Right atrium auricular region (tissue), 2 donors: Measurements from ENCODE around the gene RHOBTB1. TPM values are rescaled to one million over a fixed set of nuclear protein-coding genes. Genes with fewer than 3 reads are reported as not detected.

Source experiments
- DNase-seq: peaks from one replicate; pipeline ENCODE4 v3.0.0-alpha.2; 2019; ENCODE audit warnings: low spot score
- H3K27ac ChIP-seq, 2 donors: fragments of 200-600 bp; sonication (generic); 1 replicate in 1 of 2; 2 replicates in 1 of 2; pipeline ENCODE4 v1.5.1; 2016 to 2019
- H3K27me3 ChIP-seq, 2 donors: fragments of 200-600 bp; sonication (generic); one replicate each; pipeline versions ENCODE4 v1.5.1 to v1.6.0; 2017 to 2019
- H3K36me3 ChIP-seq: fragments of 200-600 bp; sonication (generic); one replicate; pipeline ENCODE4 v1.5.1; 2016
- H3K4me1 ChIP-seq, 2 donors: fragments of 200-600 bp; sonication (generic); one replicate each; pipeline versions ENCODE4 v1.5.1 to v1.6.0; 2017 to 2019
- H3K4me3 ChIP-seq, 2 donors: fragments of 200-600 bp; sonication (generic); 1 replicate in 1 of 2; 2 replicates in 1 of 2; pipeline ENCODE4 v1.5.1; 2017 to 2019; ENCODE audit warnings: mild to moderate bottlenecking in 1 of 2, moderate library complexity in 1 of 2
- H3K9me3 ChIP-seq, 2 donors: fragments of 200-600 bp; sonication (generic); one replicate each; pipeline ENCODE4 v1.5.1; 2019
- total RNA-seq, 2 donors: library from RNA; depleted of rRNA; stranded (reverse); fragments of >200 nt; gene quantifications; one replicate each; pipeline ENCODE4 v1.1.0, GENCODE V29; 2016
- TF ChIP-seq, protein P1 (sequence below), 2 donors: fragments of 200-600 bp; sonication (generic); IDR thresholded peaks; one replicate each; pipeline ENCODE4 v1.5.1; 2019; ENCODE audit warnings: antibody characterized with exemption in 2 of 2

Gene RHOBTB1, protein sequence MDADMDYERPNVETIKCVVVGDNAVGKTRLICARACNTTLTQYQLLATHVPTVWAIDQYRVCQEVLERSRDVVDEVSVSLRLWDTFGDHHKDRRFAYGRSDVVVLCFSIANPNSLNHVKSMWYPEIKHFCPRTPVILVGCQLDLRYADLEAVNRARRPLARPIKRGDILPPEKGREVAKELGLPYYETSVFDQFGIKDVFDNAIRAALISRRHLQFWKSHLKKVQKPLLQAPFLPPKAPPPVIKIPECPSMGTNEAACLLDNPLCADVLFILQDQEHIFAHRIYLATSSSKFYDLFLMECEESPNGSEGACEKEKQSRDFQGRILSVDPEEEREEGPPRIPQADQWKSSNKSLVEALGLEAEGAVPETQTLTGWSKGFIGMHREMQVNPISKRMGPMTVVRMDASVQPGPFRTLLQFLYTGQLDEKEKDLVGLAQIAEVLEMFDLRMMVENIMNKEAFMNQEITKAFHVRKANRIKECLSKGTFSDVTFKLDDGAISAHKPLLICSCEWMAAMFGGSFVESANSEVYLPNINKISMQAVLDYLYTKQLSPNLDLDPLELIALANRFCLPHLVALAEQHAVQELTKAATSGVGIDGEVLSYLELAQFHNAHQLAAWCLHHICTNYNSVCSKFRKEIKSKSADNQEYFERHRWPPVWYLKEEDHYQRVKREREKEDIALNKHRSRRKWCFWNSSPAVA
- 10 to 100 TPM; 13.2 to 16.8 TPM for total RNA-seq

DNA sequence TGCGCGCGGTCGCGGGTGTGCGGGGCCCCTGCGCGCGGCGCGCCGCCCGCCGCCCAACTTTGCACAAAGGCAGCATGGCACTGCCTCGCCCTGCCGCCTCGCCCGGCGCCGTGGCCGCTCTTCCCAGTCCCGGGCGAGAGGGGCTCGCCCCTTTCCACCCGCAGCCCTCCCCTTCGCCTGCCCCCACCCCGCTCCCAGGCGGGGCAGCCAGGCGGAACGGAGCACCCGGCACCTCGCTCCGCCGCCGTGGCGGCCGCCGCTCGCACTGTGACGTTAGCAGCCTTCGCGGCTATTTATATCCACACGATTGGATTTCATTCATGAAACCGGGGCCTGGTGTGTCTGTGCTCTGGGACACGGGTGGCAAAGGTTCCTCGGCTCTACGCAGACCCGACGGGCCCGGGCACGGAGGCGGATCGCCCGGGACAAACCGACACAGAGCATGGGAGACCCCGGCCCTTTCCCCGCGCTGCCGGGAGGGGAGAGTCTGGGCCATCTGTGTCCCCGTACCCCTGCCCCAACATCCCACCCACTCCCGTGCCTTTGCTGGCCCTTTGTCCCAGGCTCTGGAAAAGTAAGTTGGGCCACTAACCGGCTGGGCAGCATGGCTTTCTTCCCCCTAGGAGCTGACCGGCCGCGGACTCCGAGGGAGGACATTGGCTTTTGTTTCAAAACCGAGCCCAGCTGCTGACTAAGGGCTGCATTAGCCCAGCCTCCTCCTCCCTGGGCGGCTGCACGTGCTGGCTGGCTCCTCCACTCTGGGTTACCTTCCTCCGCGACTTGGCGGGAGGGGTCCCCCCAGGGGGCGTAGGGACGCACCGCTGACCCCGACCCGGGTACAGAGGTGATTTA, at the start of gene RHOBTB1:
Gene RHOBTB1, minus strand, starts transcription at position 128 of the 852 bp plus-strand sequence. CDS start 32,643 bp downstream, outside the sequence.
- H3K9me3 ChIP-seq: no peaks in the 10 kb centered on the region
- H3K4me1 ChIP-seq: peaks cover 0 to 36% of the 10 kb centered on the region in 2 donors
- no peaks in the 10 kb centered on the region for H3K27me3 ChIP-seq
- H3K4me3 ChIP-seq: peak within 1 kb of the TSS; percentile 59 to 91
- peak; percentile 87 for DNase-seq
- H3K36me3 ChIP-seq: no peaks in the 10 kb centered on the region
- TF ChIP-seq, protein P1, sequence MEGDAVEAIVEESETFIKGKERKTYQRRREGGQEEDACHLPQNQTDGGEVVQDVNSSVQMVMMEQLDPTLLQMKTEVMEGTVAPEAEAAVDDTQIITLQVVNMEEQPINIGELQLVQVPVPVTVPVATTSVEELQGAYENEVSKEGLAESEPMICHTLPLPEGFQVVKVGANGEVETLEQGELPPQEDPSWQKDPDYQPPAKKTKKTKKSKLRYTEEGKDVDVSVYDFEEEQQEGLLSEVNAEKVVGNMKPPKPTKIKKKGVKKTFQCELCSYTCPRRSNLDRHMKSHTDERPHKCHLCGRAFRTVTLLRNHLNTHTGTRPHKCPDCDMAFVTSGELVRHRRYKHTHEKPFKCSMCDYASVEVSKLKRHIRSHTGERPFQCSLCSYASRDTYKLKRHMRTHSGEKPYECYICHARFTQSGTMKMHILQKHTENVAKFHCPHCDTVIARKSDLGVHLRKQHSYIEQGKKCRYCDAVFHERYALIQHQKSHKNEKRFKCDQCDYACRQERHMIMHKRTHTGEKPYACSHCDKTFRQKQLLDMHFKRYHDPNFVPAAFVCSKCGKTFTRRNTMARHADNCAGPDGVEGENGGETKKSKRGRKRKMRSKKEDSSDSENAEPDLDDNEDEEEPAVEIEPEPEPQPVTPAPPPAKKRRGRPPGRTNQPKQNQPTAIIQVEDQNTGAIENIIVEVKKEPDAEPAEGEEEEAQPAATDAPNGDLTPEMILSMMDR (IDR thresholded peaks at IDR 0.05): no peak
- H3K27ac ChIP-seq: peak within 1 kb of the TSS; percentile 98 to 99

GRCh38 chr10:60992636-60993035, 48.7 kb upstream of the RHOBTB1 start:
- H3K27ac ChIP-seq: no peak overlapping the region
- no peak for DNase-seq
- H3K27me3 ChIP-seq: no peaks in the 10 kb centered on the region
- no peaks in the 10 kb centered on the region for H3K4me1 ChIP-seq
- TF ChIP-seq, protein P1 (IDR thresholded peaks at IDR 0.05): no peak
- H3K36me3 ChIP-seq: no peaks in the 10 kb centered on the region
- H3K9me3 ChIP-seq: no peaks in the 10 kb centered on the region
- no peak overlapping the region for H3K4me3 ChIP-seq

DNA sequence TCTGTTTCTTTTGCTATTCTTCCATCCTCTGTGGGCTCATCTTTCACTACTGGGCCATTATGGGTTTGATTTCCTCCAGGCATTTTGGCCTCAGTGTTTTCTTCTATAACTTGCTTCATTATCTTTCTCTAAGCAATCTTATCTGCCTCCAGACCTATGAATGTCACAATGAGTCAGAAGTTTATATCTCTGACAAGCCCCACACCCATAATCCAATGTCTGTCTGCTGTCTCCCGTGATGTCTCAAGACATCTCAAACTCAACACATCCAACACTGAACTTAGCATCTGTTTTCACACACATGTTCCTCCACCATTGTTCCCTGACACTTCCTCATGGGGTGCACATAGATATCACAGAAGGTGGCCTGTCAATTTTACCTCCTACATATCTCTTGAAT, 46.7 kb upstream of the RHOBTB1 start:
- Histone ChIP-seq H3K4me1 (no peaks in the 10 kb centered on the region), H3K36me3 (no peaks in the 10 kb centered on the region), H3K27ac (no peak overlapping the region), H3K4me3 (no peak overlapping the region), H3K9me3 (no peaks in the 10 kb centered on the region), H3K27me3 (no peaks in the 10 kb centered on the region)
- no peak for DNase-seq
- TF ChIP-seq, protein P1 (IDR thresholded peaks at IDR 0.05): no peak

DNA sequence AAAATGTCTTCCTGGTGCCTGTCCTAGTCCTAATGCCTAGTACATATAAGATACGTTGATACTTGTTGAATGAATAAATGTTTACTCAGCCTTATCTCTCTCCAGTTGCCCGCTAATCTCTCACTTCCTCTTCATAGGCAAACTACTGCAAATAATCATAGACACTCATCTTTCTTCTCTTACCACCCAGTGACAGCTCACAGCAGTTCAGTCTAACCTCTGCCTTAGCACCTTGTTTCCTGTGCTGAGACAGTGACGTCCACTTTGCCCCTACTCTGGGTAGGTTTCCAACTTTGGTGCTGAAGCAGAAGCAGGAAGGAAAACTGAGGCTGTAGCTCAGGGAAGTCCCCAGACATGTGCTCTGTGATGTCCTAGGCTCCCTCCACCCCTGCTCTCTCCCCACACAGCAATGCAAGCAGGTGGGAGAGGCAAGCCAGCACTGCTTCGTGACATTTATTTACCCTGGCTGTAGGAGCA, 45.5 kb upstream of the RHOBTB1 start:
- Histone ChIP-seq H3K9me3 (no peaks in the 10 kb centered on the region), H3K4me1 (no peaks in the 10 kb centered on the region), H3K36me3 (no peaks in the 10 kb centered on the region), H3K4me3 (no peak overlapping the region), H3K27me3 (no peaks in the 10 kb centered on the region), H3K27ac (no peak overlapping the region)
- DNase-seq: no peak
- TF ChIP-seq, protein P1 (IDR thresholded peaks at IDR 0.05): no peak

DNA sequence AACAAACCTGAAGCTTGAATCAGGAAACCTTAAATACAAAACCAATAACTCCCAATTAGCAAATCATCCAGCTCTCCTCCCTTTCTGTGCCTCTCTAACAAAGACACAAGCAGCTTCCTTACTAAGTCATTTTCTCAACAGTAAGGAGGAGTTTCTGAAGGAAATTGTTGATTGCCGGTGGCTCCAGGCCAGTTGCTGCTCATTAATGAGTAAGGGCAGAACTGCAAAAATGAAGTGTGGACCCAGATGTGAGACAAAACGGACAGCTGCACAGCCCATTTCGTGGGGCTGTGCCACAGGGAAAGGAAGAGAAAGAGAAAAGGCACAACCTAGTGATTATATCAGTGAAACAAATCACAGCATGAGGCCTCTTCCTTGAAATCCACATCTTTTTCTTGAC, 42.8 kb upstream of the RHOBTB1 start:
- DNase-seq: no peak
- H3K27me3 ChIP-seq: no peaks in the 10 kb centered on the region
- H3K27ac ChIP-seq: no peak overlapping the region
- no peaks in the 10 kb centered on the region for H3K9me3 ChIP-seq
- TF ChIP-seq, protein P1 (IDR thresholded peaks at IDR 0.05): no peak
- H3K4me1 ChIP-seq: no peaks in the 10 kb centered on the region
- H3K36me3 ChIP-seq: no peaks in the 10 kb centered on the region
- no peak overlapping the region for H3K4me3 ChIP-seq
